ENCODE data around the gene MAPK13.
A peak's percentile ranks its signal among the peaks of the same experiment; 100 is the strongest.
"Not testable (repeated sequence)": the region's sequence is repeated elsewhere in the genome, so short reads cannot be mapped to it uniquely, and the experiment has no call there.

MAPK13 gene

GRCh38 chr6:36129941-36130666, at the start of gene MAPK13:
Gene MAPK13, plus strand, starts transcription at chr6:36130513. Its CDS starts 70 bp downstream, at chr6:36130583.
- peak; percentile 52 for DNase-seq (ENCODE audit: low spot score)

- no peak for DNase-seq (ENCODE audit: low spot score)
Observed at GRCh38 chr6:36082318-36082717, 48.0 kb upstream of the MAPK13 start.

- no peak for DNase-seq (ENCODE audit: low spot score)
Observed at GRCh38 chr6:36083446-36083845, 46.9 kb upstream of the MAPK13 start.

- DNase-seq (ENCODE audit: low spot score): not testable (repeated sequence)
Observed at GRCh38 chr6:36088204-36088603, 42.1 kb upstream of the MAPK13 start.

GRCh38 chr6:36089048-36089447, 41.3 kb upstream of the MAPK13 start:
- no peak for DNase-seq (ENCODE audit: low spot score)

- DNase-seq (ENCODE audit: low spot score): no peak
Observed at GRCh38 chr6:36094238-36094637, 36.1 kb upstream of the MAPK13 start.

GRCh38 chr6:36094753-36095496, 35.4 kb upstream of the MAPK13 start:
- peak; percentile 20 for DNase-seq (ENCODE audit: low spot score)

GRCh38 chr6:36095497-36096391, 34.6 kb upstream of the MAPK13 start:
- DNase-seq (ENCODE audit: low spot score): no peak

GRCh38 chr6:36098253-36098919, 31.9 kb upstream of the MAPK13 start:
- DNase-seq (ENCODE audit: low spot score): no peak

- DNase-seq (ENCODE audit: low spot score): no peak
Observed at GRCh38 chr6:36098920-36099647, 31.2 kb upstream of the MAPK13 start.

- no peak for DNase-seq (ENCODE audit: low spot score)
Observed at GRCh38 chr6:36099869-36100483, 30.3 kb upstream of the MAPK13 start.

GRCh38 chr6:36101691-36102090, 28.6 kb upstream of the MAPK13 start:
- DNase-seq (ENCODE audit: low spot score): no peak

GRCh38 chr6:36102853-36103252, 27.5 kb upstream of the MAPK13 start:
- DNase-seq (ENCODE audit: low spot score): no peak

- no peak for DNase-seq (ENCODE audit: low spot score)
Observed at GRCh38 chr6:36104836-36105235, 25.5 kb upstream of the MAPK13 start.

- no peak for DNase-seq (ENCODE audit: low spot score)
Observed at GRCh38 chr6:36109092-36109491, 21.2 kb upstream of the MAPK13 start.

- no peak for DNase-seq (ENCODE audit: low spot score)
Observed at GRCh38 chr6:36110050-36110449, 20.3 kb upstream of the MAPK13 start.

- no peak for DNase-seq (ENCODE audit: low spot score)
Observed at GRCh38 chr6:36110863-36111262, 19.4 kb upstream of the MAPK13 start.

GRCh38 chr6:36111526-36111925, 18.8 kb upstream of the MAPK13 start:
- no peak for DNase-seq (ENCODE audit: low spot score)

GRCh38 chr6:36113049-36113448, 17.3 kb upstream of the MAPK13 start:
- no peak for DNase-seq (ENCODE audit: low spot score)

- DNase-seq (ENCODE audit: low spot score): no peak
Observed at GRCh38 chr6:36113703-36114102, 16.6 kb upstream of the MAPK13 start.
